GM12873 (cell line): ENCODE results near the gene ZBTB8A.

Experiments
- TF ChIP-seq, protein P1 (sequence below): IDR thresholded peaks from 2 replicates; pipeline ENCODE4 v1.5.1; 2012; ENCODE audit warnings: low read depth, mild to moderate bottlenecking, moderate library complexity, low read length, control low read depth; ENCODE audit not compliant: insufficient read depth; ENCODE audit errors: missing control alignments

ZBTB8A gene

GRCh38 chr1:32651461-32652073, 112.3 kb downstream of the ZBTB8A start:
- TF ChIP-seq, protein P1, sequence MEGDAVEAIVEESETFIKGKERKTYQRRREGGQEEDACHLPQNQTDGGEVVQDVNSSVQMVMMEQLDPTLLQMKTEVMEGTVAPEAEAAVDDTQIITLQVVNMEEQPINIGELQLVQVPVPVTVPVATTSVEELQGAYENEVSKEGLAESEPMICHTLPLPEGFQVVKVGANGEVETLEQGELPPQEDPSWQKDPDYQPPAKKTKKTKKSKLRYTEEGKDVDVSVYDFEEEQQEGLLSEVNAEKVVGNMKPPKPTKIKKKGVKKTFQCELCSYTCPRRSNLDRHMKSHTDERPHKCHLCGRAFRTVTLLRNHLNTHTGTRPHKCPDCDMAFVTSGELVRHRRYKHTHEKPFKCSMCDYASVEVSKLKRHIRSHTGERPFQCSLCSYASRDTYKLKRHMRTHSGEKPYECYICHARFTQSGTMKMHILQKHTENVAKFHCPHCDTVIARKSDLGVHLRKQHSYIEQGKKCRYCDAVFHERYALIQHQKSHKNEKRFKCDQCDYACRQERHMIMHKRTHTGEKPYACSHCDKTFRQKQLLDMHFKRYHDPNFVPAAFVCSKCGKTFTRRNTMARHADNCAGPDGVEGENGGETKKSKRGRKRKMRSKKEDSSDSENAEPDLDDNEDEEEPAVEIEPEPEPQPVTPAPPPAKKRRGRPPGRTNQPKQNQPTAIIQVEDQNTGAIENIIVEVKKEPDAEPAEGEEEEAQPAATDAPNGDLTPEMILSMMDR, result no peak

DNA sequence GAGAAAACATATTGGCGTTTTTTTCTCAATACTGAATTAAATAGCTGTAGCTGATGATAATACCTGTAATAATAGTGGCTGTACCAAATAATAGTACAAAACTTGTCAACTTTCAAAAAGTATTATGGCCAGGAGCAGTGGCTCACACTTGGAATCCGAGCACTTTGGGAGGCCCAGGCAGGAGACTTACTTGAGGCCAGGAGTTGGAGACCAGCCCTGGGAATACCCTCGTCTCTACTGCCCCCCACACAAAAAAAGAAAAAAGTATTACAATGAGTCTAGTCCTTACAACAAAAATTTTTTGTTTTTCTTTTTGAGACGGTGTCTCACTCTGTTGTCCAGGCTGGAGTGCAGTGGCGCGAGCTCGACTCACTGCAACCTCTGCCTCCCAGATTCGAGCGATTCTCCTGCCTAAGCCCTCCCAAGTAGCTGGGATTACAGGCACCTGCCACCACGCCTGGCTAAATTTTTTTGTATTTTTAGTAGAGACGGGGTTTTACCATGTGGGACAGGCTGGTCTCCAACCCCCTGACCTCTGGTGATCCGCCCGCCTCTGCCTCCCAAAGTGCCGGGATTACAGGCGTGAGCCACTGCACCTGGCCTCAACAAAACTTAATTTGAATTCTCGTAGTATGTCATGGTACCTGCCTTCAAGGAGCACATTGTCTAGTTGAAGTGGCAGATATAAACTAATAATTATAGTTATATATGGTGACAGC, 113.2 kb downstream of the ZBTB8A start:
- TF ChIP-seq, protein P1, result no peak
